ENCODE results near the gene ADD2.

Gene ADD2

GRCh38 chr2:70676301-70677035 is 91.5 kb downstream of the ADD2 start (continued):
- no peak for TF ChIP-seq CREB5 (CRISPR knock-in tag; IDR thresholded peaks at IDR 0.05; ENCODE audit: low read depth)
- no peak for TF ChIP-seq POU6F1 (CRISPR knock-in tag; IDR thresholded peaks at IDR 0.05; ENCODE audit: borderline replicate concordance, low read depth)
- TF ChIP-seq ESRRG (CRISPR knock-in tag; IDR thresholded peaks at IDR 0.05), result no peak
- TF ChIP-seq ZFP3 (CRISPR knock-in tag; IDR thresholded peaks at IDR 0.05), result no peak
- no peak for TF ChIP-seq OSR1 (CRISPR knock-in tag; IDR thresholded peaks at IDR 0.05)
- TF ChIP-seq GLIS3 (CRISPR knock-in tag; IDR thresholded peaks at IDR 0.05), result no peak
- TF ChIP-seq CSDC2 (CRISPR knock-in tag; IDR thresholded peaks at IDR 0.05), result no peak

GRCh38 chr2:70675862-70676261 is 92.1 kb downstream of the ADD2 start:
- TF ChIP-seq OSR1 (CRISPR knock-in tag; IDR thresholded peaks at IDR 0.05) (no peak), POU6F1 (CRISPR knock-in tag; IDR thresholded peaks at IDR 0.05; ENCODE audit: borderline replicate concordance, low read depth) (no peak), TCF4 (CRISPR knock-in tag; IDR thresholded peaks at IDR 0.05; ENCODE audit: borderline replicate concordance) (no peak), PATZ1 (CRISPR knock-in tag; IDR thresholded peaks at IDR 0.05; ENCODE audit: borderline replicate concordance) (no peak), GLIS3 (CRISPR knock-in tag; IDR thresholded peaks at IDR 0.05) (no peak), ZNF70 (CRISPR knock-in tag; IDR thresholded peaks at IDR 0.05) (no peak), ZNF565 (CRISPR knock-in tag; conservative IDR thresholded peaks at IDR 0.05; ENCODE audit: low read depth) (no peak), TOX (CRISPR knock-in tag; IDR thresholded peaks at IDR 0.05; ENCODE audit: borderline replicate concordance) (no peak), ZFP3 (CRISPR knock-in tag; IDR thresholded peaks at IDR 0.05) (no peak), CSDC2 (CRISPR knock-in tag; IDR thresholded peaks at IDR 0.05) (no peak), CSRNP3 (CRISPR knock-in tag; IDR thresholded peaks at IDR 0.05) (no peak), RARB (CRISPR knock-in tag; IDR thresholded peaks at IDR 0.05) (no peak)
- no peak for ATAC-seq

- no peak for ATAC-seq
- no peak for TF ChIP-seq RARB (CRISPR knock-in tag; IDR thresholded peaks at IDR 0.05)
- no peak for TF ChIP-seq GLIS3 (CRISPR knock-in tag; IDR thresholded peaks at IDR 0.05)
- TF ChIP-seq ZNF565 (CRISPR knock-in tag; conservative IDR thresholded peaks at IDR 0.05; ENCODE audit: low read depth), result no peak
- no peak for TF ChIP-seq ARNTL (CRISPR knock-in tag; IDR thresholded peaks at IDR 0.05; ENCODE audit: borderline replicate concordance, low read depth)
- TF ChIP-seq ZNF8 (CRISPR knock-in tag; IDR thresholded peaks at IDR 0.05), result no peak
- TF ChIP-seq TCF4 (CRISPR knock-in tag; IDR thresholded peaks at IDR 0.05; ENCODE audit: borderline replicate concordance), result no peak
- no peak for TF ChIP-seq ZC3H10 (CRISPR knock-in tag; IDR thresholded peaks at IDR 0.05)
- no peak for TF ChIP-seq ZFP30 (CRISPR knock-in tag; IDR thresholded peaks at IDR 0.05)
- no peak for TF ChIP-seq BACH2 (CRISPR knock-in tag; IDR thresholded peaks at IDR 0.05; ENCODE audit: borderline replicate concordance)
- TF ChIP-seq ESRRG (CRISPR knock-in tag; IDR thresholded peaks at IDR 0.05), result no peak
- no peak for TF ChIP-seq ISL1 (CRISPR knock-in tag; IDR thresholded peaks at IDR 0.05)
- no peak for TF ChIP-seq ZFP3 (CRISPR knock-in tag; IDR thresholded peaks at IDR 0.05)
- TF ChIP-seq PPARA (CRISPR knock-in tag; IDR thresholded peaks at IDR 0.05; ENCODE audit: borderline replicate concordance), result no peak
These were observed 93.2 kb downstream of the ADD2 start for GRCh38 chr2:70674636-70675430.

Measured in SK-N-SH treated with all-trans-retinoic acid at 6 μM for 48 hours (cell line).